Mucosa of stomach (tissue), 1 donor: ENCODE results near the gene IRS1.

Experiments used
- H3K27me3 ChIP-seq: one replicate; pipeline ENCODE4 v1.7.0; 2013; ENCODE audit warnings: mild to moderate bottlenecking, low read length; ENCODE audit not compliant: control insufficient read depth, insufficient read depth
- H3K36me3 ChIP-seq: one replicate; pipeline ENCODE4 v1.7.0; 2013; ENCODE audit warnings: low read length; ENCODE audit not compliant: control insufficient read depth, insufficient read depth
- H3K4me1 ChIP-seq: one replicate; pipeline ENCODE4 v1.7.0; 2013; ENCODE audit warnings: mild to moderate bottlenecking, low read length; ENCODE audit not compliant: control insufficient read depth, insufficient read depth
- H3K4me3 ChIP-seq: one replicate; pipeline ENCODE4 v1.7.0; 2013; ENCODE audit warnings: low read length
- H3K9ac ChIP-seq: one replicate; pipeline ENCODE4 v1.7.0; 2013; ENCODE audit warnings: mild to moderate bottlenecking, low read length, moderate library complexity
- H3K9me3 ChIP-seq: one replicate; pipeline ENCODE4 v1.7.0; 2013; ENCODE audit warnings: mild to moderate bottlenecking, low read length, moderate library complexity; ENCODE audit not compliant: control insufficient read depth
- donor health status: Pancreatic carcinoma.

IRS1 gene

DNA sequence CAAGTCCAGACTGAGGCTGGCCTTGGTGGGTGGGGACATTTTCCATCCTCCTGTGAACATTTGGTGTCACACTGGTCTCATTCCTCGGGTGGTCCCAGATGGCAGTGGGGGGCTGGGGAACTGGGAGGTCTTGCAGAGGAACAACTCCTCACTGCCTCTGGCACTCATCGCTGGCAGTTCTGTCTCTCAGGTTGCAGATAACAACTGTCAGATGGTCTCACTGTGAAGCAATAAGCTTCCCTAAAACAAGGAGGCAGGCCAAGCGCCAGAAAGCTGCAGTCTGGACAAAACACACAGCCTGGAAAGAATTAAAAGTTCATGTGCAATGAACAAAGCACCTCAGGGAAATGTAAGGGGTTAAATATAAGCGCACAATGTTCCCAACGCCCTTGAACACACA is 78.1 kb downstream of the IRS1 start:
- H3K4me1 ChIP-seq: peaks cover 13% of the 10 kb centered on the region
- no peak overlapping the region for H3K4me3 ChIP-seq
- H3K27me3 ChIP-seq: no peaks in the 10 kb centered on the region
- H3K9me3 ChIP-seq: no peaks in the 10 kb centered on the region
- no peak overlapping the region for H3K9ac ChIP-seq
- H3K36me3 ChIP-seq: no peaks in the 10 kb centered on the region

DNA sequence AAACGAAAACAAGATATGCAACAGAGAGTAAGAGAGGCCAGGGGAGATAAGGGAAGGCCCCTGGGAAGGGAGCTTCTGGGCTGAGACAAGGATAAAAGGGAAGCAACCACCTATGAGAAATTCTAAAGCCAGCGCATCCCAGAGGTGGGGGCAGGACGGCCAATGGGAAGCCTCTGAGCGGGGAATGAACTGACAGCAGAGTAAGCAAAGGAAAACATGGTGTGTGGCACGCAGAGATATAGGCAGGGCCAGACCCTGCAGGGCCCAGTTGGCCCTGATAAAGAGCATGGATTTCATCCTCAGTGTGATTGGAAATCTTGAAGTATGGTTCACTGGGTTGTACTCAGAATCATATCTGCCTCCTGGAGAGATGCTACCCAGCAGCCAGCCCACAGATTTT is 78.7 kb downstream of the IRS1 start:
- peaks cover 9% of the 10 kb centered on the region for H3K4me1 ChIP-seq
- no peaks in the 10 kb centered on the region for H3K27me3 ChIP-seq
- no peaks in the 10 kb centered on the region for H3K36me3 ChIP-seq
- no peak overlapping the region for H3K9ac ChIP-seq
- no peak overlapping the region for H3K4me3 ChIP-seq
- no peaks in the 10 kb centered on the region for H3K9me3 ChIP-seq

DNA sequence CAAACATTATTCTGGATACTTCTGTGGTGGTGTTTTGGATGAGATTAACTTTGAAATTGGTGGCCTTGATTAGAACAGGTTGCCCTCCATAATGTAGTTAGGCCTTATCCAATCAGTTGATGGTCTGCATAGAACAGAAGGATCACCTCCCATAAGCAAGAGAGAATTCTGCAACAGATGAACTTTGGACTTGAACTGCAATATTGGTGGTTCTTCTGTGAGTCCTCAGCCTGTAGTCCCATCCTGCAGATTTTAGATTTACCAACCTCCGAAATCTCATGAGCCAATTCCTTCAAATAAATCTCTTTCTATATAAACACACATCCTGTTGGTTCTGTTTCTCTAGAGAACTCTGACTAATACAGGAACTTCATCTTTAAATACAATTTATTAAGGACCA is 81.9 kb downstream of the IRS1 start:
- H3K27me3 ChIP-seq: no peaks in the 10 kb centered on the region
- H3K4me3 ChIP-seq: no peak overlapping the region
- no peaks in the 10 kb centered on the region for H3K36me3 ChIP-seq
- no peaks in the 10 kb centered on the region for H3K9me3 ChIP-seq
- H3K4me1 ChIP-seq: no peaks in the 10 kb centered on the region
- H3K9ac ChIP-seq: no peak overlapping the region

DNA sequence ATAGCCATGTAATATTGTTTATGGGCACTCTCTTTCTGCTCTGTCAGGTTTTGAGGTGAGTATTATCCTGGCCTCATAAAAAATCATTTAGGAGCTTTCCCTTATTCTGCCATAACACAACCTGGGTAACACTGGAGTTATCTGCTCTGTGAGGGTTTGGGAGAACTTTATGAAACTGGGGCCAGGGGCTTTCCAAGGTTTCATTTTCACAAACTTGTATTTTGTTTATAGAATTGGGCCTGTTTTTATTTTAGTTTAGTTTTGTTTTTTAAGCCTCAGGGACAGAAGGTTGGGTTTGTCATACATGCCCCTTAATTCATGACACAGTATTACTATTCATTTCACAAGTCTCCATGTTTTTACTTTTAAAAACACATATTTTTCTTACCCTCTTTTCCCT is 83.5 kb downstream of the IRS1 start:
- Histone ChIP-seq H3K36me3 (no peaks in the 10 kb centered on the region), H3K9ac (no peak overlapping the region), H3K4me1 (no peaks in the 10 kb centered on the region), H3K4me3 (no peak overlapping the region), H3K27me3 (no peaks in the 10 kb centered on the region), H3K9me3 (no peaks in the 10 kb centered on the region)

DNA sequence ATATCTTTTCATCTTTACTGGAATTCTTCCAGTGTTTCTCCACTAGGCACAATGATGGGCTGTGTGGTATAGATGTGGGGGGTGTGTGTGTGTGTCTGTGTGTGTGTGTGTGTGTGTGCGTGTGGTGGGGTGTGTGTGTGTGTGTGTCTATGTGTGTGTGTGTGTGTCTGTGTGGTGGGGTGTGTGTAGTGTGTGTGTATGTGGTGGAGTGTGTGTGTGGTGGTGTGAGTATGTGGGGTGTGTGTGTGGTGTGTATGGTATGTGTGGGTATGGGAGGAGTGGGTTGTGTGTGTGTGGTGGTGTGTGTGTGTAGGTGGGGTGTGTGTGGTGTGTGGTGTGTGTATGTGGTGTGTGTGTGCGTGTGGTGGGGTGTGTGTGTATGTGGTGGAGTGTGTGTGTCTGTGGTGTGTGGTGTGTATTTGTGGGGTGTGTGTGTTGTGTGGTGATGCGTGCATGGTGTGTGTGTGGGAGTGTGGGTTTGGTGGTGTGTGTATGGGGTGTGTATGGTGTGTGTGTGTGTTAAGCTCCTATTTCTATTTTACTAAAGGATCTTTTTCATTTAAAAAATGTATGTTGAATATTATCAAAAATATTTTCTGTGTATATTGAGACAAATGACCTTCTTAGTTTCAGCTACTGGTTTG is 84.2 kb downstream of the IRS1 start:
- no peaks in the 10 kb centered on the region for H3K4me1 ChIP-seq
- H3K36me3 ChIP-seq: no peaks in the 10 kb centered on the region
- no peaks in the 10 kb centered on the region for H3K27me3 ChIP-seq
- no peaks in the 10 kb centered on the region for H3K9me3 ChIP-seq
- H3K4me3 ChIP-seq: no peak overlapping the region
- H3K9ac ChIP-seq: no peak overlapping the region

DNA sequence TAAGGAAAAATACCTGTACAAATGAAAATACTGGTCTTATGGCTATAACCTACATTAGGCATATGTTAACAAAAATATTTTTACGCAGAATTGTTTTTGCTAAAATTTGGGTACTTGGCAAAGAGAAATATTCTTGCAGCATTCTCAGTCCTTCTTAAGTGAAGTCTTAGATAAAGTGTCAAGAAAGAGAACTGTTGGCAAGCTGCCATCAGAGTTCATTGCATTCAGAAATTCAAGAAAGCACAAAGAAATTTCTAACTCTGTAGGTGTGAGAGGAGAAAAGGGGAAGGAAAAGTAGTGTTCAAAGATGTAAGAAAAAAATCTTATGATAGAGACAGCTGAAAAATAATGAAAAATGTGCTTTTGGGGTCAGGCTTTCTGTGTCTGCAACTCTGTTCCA is 86.7 kb downstream of the IRS1 start:
- Histone ChIP-seq H3K27me3 (no peaks in the 10 kb centered on the region), H3K36me3 (no peaks in the 10 kb centered on the region), H3K4me1 (no peaks in the 10 kb centered on the region), H3K9ac (no peak overlapping the region), H3K9me3 (no peaks in the 10 kb centered on the region), H3K4me3 (no peak overlapping the region)

DNA sequence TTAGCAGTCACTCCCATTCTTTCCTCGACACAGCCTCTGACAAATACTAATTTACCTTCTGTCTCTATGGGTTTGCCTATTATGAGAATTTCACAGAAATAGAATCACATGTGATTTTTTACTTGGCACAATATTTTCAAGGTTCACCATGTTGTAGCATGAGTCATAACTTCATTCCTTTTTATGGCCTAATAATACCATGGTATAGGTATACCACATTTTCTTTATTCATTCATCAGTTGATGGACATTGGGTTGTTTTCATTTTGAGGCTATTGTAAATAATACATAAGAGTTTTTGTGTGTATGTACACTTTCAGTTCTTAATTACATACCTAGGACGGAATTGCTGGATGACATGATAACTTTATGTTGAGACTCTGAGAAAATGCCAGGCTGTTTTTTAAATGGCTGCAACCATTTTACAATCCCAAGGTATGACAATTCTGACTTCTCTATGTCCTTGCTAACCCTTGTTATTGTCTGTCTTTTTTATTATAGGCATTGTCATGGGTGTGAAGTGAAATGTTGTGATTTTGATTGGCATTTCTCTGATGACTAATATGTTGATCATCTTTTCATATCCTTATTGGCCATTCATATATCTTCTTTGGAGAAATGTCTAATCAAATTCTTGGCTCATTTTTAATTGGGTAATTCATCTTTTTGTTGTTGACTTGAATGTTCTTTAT is 87.9 kb downstream of the IRS1 start:
- Histone ChIP-seq H3K4me3 (no peak overlapping the region), H3K4me1 (no peaks in the 10 kb centered on the region), H3K9me3 (no peaks in the 10 kb centered on the region)

DNA sequence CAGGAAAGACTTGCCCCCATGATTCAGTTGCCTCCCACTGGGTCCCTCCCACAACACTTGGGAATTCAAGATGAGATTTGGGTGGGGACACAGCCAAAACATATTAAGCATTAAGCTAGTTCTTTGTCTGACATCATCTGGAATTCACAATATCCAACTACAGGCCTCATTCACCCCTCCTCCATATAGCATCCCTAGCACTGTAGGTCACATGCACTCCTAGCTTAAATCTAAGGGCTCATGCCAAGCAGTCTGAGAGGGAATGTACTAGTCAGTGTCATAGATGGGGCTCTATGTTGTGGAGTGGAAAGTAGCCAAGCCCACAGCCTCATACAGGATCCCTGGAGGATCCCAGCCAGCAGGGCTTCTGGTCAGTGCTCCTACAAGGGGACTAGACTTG is 92.1 kb downstream of the IRS1 start:
- Histone ChIP-seq H3K4me1 (no peaks in the 10 kb centered on the region), H3K36me3 (no peaks in the 10 kb centered on the region), H3K27me3 (no peaks in the 10 kb centered on the region), H3K9ac (no peak overlapping the region), H3K4me3 (no peak overlapping the region), H3K9me3 (no peaks in the 10 kb centered on the region)

More for the DNA sequence above, 87.9 kb downstream of the IRS1 start:
- Histone ChIP-seq H3K9ac (no peak overlapping the region), H3K36me3 (no peaks in the 10 kb centered on the region), H3K27me3 (no peaks in the 10 kb centered on the region)

DNA sequence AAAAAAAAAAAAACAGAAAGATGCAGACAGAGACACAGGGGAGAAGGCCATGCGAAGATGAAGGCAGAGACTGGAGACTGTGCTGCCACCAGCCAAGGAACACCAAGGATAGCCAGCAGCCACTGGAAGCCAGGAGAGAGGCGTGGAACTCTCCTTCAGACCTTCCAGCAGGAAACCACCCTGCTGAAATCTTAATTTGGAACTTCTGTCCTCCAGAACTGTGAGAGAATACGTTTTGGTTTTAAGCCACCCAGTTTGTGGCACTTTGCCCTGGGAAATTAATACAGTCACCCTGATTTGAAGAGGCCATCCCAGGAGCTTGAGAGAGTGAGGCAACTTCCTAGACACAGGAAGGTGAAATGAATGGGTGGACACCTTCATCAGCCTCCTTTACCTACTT is 93.7 kb downstream of the IRS1 start:
- no peak overlapping the region for H3K9ac ChIP-seq
- no peak overlapping the region for H3K4me3 ChIP-seq
- no peaks in the 10 kb centered on the region for H3K9me3 ChIP-seq
- H3K36me3 ChIP-seq: no peaks in the 10 kb centered on the region
- no peaks in the 10 kb centered on the region for H3K4me1 ChIP-seq
- no peaks in the 10 kb centered on the region for H3K27me3 ChIP-seq

DNA sequence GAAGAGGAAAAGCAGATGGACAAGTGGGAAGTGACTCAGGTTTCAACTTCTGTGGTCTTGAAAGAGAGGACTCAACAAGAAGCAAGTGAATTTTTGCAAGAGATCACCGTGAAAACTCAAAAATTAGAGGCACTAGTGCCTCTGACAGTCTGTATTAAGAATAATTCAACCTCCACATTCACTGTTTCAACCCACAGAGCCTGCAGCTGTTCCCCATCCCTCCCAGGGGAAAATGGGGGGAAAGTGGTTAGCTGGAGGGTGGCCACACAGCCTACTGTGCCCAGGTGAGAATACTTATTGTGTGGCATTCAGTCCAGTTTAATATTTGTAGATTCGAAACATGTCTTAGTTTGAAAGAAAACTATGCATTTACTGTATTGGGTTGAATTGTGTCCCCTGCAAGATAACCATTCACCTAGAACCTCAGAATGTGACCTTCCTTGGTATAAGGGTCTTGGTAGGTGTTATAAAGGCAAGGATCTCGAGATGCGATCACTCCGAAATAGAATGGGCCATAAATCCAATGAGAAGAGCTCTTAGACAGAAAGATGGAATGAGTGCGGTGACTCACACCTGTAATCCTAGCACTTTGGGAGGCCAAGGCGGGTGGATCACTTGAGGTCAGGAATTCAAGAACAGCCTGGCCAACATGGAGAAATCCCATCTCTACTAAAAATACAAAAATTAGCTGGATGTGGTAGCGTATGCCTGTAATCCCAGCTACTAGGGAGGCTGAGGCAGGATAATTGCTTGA is 94.3 kb downstream of the IRS1 start:
- Histone ChIP-seq H3K4me3 (no peak overlapping the region), H3K9me3 (no peaks in the 10 kb centered on the region), H3K36me3 (no peaks in the 10 kb centered on the region), H3K27me3 (no peaks in the 10 kb centered on the region), H3K4me1 (no peaks in the 10 kb centered on the region), H3K9ac (no peak overlapping the region)

DNA sequence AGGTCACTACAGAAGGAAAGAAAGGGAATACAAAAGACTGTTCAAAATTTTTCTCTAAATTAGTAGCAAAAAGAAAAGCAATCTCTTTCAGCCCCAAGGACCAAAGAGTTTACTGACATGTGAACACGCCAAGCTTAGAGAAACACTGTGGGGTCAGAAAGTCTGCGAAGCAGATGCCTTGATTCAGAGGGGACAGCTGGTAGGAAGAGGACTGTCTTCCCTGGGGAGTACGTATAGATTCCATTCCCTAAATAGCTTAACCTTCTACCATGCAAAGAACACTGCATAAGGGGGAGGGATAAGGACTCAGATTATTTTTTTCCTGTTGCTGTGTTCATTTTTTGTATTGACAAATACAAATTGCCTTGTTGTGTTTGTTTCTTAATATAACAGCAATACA is 96.1 kb downstream of the IRS1 start:
- H3K9ac ChIP-seq: no peak overlapping the region
- H3K4me1 ChIP-seq: no peaks in the 10 kb centered on the region
- no peaks in the 10 kb centered on the region for H3K27me3 ChIP-seq
- no peaks in the 10 kb centered on the region for H3K9me3 ChIP-seq
- H3K36me3 ChIP-seq: no peaks in the 10 kb centered on the region
- H3K4me3 ChIP-seq: no peak overlapping the region

DNA sequence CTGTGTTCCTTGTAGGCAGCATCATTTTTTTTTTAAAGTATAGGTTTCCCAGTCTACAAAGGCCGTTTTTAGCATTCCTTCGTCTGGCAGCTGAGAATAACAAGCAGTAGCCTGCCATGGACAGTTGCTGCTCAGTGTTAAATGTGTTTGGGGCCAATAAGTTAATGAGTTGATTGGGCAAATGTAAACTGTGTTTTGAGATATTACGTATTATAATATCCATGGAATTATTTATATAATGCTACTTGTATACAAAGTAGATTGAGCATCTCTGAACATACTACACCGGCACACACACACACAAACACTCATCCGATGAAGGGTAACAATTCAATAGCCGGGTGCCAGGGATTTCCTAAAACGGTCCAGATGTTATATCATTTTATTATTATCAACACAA is 97.2 kb downstream of the IRS1 start:
- H3K36me3 ChIP-seq: no peaks in the 10 kb centered on the region
- no peaks in the 10 kb centered on the region for H3K27me3 ChIP-seq
- H3K9ac ChIP-seq: no peak overlapping the region
- H3K4me3 ChIP-seq: no peak overlapping the region
- no peaks in the 10 kb centered on the region for H3K4me1 ChIP-seq
- no peaks in the 10 kb centered on the region for H3K9me3 ChIP-seq
